Right ventricle myocardium superior (tissue), 1 donor: ENCODE data around the gene MPG. TPM values are rescaled to one million over a fixed set of nuclear protein-coding genes. Genes with fewer than 3 reads are reported as not detected.

Experiments
- ATAC-seq: fragments of 200-7000 bp; cut with Tn5 transposase; one replicate; pipeline ENCODE4 v1.9.1; 2020; ENCODE audit warnings: mild to moderate bottlenecking; ENCODE audit not compliant: poor library complexity
- DNase-seq: peaks from one replicate; pipeline ENCODE4 v3.0.0-alpha.2; 2020
- intact Hi-C: fragments of 100-400 bp; cut with DNase I; formaldehyde crosslinking; loops from one replicate; pipeline ENCODE4 v1.11.2; 2022
- total RNA-seq: library from RNA; stranded (reverse); fragmentation: NEBNext Ultra II Directional; extraction: Animal tissue kit (Norgen Biotek cat#: 25700); gene quantifications from one replicate; pipeline ENCODE4 v1.2.1, GENCODE V29; 2021
- donor health status: DM: no; HTN: yes; CAD: no; lungs with severe emphysema.

The MPG gene
- total RNA-seq, 1 donor from 2014 or later: 31.6 TPM

- ATAC-seq (peak; percentile 86), DNase-seq (peak; percentile 94)
- intact Hi-C loops: loop anchor here (1.0 kb wide), 1 partner anchor 31 kb away; no protein-coding TSS in a partner anchor
Measured at GRCh38 chr16:96935-97381, 18.9 kb downstream of the MPG start.

GRCh38 chr16:97822-98221, 19.8 kb downstream of the MPG start:
- intact Hi-C loops: no loop called here
- DNase-seq: no peak
- ATAC-seq: no peak

DNA sequence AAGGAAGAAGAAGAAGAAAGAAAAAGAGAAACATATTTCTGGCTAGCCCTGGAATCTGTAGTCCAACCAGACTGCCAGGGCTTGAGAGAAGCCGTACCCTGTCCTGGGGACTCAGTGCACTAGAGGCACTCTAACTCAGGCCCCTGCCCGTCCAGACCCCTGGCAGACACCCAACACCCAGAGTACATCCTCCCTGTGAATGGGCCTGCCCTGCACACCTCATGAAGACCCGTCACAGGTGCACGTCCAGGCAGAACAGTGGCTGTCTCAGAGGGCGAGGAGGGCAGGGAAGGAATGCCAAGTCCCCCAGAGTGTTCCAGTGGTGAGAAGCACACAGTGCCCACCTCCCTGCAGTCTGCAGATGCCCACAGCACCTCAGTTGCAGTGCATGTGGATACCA, 23.0 kb downstream of the MPG start:
- ATAC-seq: no peak
- intact Hi-C loops: no loop called here

DNA sequence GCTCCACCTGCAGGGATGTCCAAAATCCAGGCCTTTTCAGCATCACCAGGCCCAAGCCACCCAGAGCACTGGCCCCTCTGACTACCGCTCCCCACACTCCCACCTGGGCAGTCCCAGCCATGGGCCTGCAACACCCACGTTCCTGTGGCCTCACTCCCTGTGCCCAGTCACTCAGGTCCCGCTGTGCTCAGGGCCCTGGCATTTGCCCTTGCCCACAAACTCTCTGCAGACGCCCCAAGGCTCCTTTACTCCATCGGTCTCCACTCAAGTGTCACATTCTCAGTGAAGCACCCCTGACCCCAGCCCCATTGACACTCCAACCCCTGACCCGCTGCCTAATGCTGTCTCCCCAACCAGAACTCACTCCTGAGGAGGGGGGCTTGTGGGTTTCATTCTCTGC, 23.6 kb downstream of the MPG start:
- ATAC-seq (no peak), DNase-seq (no peak)
- intact Hi-C loops: no loop called here

More for the DNA sequence above, 23.0 kb downstream of the MPG start:
- DNase-seq: no peak

- ATAC-seq (peak; percentile 74), DNase-seq (peak; percentile 81)
- intact Hi-C loops: no loop called here
Measured at GRCh38 chr16:102060-102855, 24.2 kb downstream of the MPG start.

GRCh38 chr16:104355-104754, 26.3 kb downstream of the MPG start:
- ATAC-seq (no peak), DNase-seq (no peak)
- intact Hi-C loops: no loop called here

GRCh38 chr16:104928-105327, 26.9 kb downstream of the MPG start:
- ATAC-seq: no peak
- DNase-seq: no peak
- intact Hi-C loops: loop anchor here (5.0 kb wide), 1 partner anchor 257 kb away; no protein-coding TSS in a partner anchor

GRCh38 chr16:105521-105920, 27.5 kb downstream of the MPG start:
- no peak for DNase-seq
- no peak for ATAC-seq
- intact Hi-C loops: loop anchor here (5.0 kb wide), 1 partner anchor 257 kb away; no protein-coding TSS in a partner anchor

GRCh38 chr16:106623-107324, 28.7 kb downstream of the MPG start:
- DNase-seq (no peak), ATAC-seq (peak; percentile 64)
- intact Hi-C loops: loop anchor here (5.0 kb wide), 1 partner anchor 256 kb away; no protein-coding TSS in a partner anchor

GRCh38 chr16:112153-112840, 34.3 kb downstream of the MPG start:
- DNase-seq: no peak

GRCh38 chr16:114327-114726, 36.3 kb downstream of the MPG start:
- intact Hi-C loops: no loop called here
- no peak for ATAC-seq
- DNase-seq: no peak

More at GRCh38 chr16:112153-112840, 34.3 kb downstream of the MPG start:
- no peak for ATAC-seq
- intact Hi-C loops: no loop called here

GRCh38 chr16:116015-116414, 38.0 kb downstream of the MPG start:
- ATAC-seq: no peak
- DNase-seq: no peak
- intact Hi-C loops: no loop called here

DNA sequence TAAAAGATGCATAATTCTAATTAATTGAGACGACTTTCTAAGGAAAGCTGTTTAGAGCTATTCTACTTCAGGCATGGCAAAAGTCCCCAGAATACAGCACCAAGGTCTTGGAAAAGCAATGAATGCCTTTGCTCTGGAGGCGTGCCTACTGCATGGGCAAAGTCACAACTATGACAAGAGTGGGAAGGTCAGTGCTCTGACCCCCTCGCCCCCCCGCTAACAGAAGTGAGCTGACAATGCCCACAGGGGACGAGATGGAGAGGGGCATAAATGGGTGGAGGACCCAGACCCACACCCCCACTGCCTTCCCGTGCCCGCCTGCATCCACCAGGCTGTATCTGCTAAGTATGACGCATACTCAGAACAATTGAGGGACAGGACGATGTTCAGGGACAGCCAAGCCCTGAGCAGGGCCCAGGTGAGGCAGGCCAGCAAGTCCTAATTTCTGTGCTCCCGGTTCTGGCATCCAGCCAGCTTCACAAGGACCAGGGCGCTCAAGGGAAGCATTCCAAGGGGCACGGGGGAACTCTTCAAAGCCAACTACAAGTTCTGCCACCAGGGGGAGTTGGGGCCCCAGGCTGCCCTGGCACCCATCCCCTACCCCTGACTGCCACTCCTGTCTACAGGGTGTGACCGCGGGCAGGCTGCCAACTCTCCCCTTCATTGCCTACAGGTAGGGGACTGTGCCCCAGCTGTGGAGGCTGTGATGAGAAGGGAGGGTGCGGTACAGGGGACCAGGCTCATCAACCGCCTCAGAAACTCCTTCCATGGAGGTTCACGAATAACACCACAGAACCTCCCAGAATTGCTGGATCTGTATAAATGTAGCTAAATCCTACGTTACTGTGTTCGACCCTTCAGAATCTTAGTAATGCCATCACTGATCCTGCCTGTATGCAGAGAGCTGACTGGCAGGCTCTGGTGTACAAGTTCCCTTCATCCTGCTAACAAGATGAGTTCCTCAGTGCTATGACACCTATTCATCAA, 39.6 kb downstream of the MPG start:
- DNase-seq: peak; percentile 66
- peak; percentile 70 for ATAC-seq
- intact Hi-C loops: no loop called here

- ATAC-seq (no peak), DNase-seq (no peak)
- intact Hi-C loops: no loop called here
Measured at GRCh38 chr16:118857-119256, 40.8 kb downstream of the MPG start.

DNA sequence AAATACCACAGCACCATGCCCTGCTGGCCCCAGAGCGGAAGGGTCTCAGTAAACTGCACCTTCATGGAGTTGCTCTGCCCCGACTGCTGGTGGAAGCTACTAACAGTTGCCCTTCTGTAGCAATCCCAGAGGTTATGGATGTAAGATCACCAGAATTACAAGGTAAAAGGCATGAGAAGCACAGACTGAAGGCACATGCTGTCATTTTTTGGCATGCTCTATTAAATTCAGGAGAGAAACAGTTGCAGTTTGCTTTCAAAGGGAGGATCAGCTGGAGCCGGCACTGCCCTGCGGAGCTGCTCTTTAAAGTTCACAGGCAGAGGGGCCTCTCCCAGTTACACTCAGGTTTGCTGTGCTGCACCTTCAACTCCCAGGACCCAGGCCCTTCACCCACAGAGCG, 41.3 kb downstream of the MPG start:
- intact Hi-C loops: no loop called here
- ATAC-seq: no peak
- DNase-seq: no peak

DNA sequence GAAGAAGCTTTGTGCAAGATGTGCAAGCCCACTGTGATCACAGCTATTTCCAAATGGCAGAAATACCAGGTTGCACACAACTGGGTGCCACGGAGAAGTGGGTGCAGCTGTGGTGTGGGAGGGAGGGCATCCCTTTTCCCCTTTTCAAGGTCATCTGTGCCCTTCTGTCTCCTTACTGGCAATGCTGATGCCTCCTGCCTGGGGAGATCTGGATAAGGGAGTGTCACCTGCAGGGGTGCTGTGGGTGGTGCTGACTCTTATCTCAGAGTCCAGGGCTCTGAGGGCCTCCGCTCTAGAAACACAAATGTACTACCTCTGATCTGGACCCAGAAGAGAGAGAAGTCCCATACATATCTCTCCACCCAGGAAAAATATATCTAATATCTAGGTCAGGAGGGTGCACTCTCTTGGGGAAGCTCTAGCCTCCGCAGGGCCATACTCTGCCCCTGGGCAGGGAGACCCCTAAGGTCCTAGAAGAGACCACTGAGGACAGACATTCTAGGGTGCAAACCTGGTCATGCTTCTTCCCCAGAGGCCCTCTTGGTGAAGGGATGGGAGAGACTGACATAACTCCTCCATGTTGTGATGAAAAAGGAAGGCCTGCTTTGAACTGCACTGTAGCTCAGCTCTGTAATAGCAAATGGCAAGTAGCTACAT, 41.9 kb downstream of the MPG start:
- intact Hi-C loops: no loop called here
- ATAC-seq (no peak), DNase-seq (no peak)

DNA sequence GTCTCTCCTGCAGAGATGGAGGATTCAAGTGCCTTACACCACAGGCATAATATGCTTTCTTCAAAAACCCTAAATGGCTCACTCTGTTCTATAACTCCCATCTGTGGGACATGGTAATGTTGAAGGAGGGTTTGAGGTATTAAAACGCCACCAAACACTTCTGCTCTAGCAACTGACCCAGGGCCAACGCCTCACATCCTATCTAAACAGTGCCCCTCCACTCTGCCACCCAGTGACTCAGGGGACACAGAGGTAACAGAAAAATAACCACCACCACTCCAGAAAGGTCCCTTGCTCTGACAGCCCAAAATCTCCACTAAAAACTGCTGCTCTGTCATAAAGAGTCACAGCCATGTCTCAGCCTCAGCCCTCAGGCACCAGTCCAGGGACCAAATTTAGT, 42.7 kb downstream of the MPG start:
- ATAC-seq (no peak), DNase-seq (no peak)
- intact Hi-C loops: no loop called here

- DNase-seq (no peak), ATAC-seq (no peak)
- intact Hi-C loops: no loop called here
Measured at GRCh38 chr16:122361-122760, 44.3 kb downstream of the MPG start.
